Measurements from ENCODE around the gene MAD1L1.
A peak's percentile ranks its signal among the peaks of the same experiment; 100 is the strongest.

The MAD1L1 gene

DNA sequence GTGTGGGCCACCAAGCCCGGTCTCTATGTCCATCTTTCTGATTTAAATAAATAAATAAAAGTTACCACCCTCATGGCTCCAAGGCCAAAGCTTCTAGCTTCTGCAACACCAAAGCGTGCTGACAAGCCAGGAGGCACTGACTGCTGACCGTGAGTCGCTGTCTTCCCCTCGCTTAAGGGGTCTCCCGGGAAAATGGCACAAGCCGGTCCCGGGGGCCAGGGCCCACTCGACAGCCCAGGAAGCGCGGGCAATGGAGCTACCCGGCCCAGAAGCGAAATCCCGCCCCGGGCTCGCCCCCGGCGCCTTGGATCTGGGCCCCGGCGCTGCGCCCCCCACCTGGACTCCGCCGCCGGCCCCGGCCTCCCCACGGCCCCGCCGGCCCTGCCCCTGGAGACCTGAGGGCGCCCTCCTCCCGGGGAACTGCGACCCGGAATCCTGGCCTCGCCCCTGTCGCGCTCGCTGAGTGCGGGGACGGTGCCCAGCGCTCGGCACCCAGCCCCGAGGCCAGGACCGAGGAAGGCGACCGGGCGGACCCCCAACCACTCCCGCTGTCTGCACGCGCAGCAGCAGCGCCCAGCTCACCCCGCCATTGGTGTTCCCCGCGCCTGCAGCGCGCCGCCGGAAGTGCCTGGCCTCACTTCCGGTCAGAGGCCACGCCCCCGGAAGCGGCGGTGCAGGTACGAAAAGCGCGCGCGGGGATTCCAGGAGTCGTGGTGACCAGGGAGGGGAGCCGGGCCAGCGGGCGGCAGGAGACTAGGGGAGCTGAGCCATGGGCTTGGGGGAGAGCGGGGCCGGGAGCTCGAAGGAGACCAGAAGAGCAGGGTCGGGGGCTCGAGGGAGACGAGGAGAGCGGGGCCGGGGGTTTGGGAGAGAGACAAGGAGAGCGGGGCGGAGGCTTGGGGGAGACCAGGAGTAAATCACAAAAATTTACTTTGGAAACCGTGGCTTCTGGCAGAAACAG is 9.1 kb upstream of the MAD1L1 start, which contains the start of the genes MRM2 and NUDT1:
Gene MRM2 (minus strand): TSS at position 626 of the 961 bp plus-strand sequence. CDS start 36 bp downstream, at position 590.
Gene NUDT1 (plus strand): TSS at position 647 of the 961 bp plus-strand sequence. CDS start 2,349 bp downstream, outside the sequence.
- peak; percentile 75 to 86 for DNase-seq

DNA sequence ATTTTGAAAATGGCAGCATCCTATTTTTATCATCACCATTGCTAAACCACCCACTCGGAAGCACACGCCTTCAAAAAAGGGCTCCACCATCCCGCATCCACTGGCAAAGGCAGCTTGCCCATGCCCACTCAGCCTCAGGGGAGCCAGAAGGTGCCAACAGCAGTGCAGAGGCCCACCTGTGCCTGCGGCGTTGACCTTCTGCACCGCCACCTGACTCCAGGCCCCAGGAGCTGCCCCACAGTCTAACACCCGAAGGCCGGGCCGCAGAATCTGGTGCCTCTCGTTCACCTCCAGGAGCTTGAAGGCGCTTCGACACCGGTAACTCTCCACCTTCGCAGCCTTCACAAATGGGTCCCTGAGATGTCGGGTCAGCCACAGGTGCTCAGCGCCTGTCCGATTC is 6.5 kb upstream of the MAD1L1 start:
- no peak for DNase-seq

DNA sequence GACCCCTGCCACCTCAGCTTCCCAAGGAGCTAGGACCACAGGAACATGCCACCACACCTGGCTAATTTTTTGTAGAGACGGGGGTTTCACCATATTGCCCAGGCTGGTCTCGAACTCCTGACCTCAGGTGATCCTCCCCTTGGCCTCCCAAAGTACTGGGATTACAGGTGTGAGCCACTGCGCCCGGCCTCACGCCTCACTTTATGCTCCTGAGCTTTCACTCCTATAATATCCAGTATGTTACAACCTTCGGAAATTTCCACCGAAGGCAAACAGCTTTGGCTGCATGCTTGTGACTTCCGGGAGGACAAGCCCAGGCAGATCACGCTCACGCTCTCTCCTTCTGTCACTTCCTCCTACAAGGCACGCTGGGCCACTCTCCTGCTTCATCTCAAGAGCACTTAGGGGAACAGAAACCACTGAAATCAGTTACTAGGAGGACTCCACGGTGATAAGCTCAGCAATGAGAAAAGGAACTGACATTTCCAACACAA is 4.4 kb upstream of the MAD1L1 start:
- peak; percentile 92 to 95 for DNase-seq

DNA sequence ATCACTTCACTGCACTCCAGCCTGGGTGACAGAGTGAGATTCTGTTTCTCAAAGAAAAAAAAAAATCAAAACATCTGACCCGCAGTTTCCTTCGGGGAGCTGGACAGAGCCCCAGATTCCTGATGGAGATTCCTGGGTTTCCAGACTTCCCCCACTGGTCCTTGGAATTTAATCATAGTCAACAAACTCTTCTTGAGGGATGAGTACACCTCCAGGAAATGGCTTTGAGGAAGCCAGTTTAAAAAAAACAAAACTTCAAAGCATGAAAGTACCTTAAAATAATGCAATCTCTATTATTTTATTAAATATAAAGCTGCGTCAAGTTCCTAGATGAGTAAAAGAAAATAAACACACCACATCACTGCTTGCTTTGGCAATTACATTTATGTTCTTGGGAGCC is 1.2 kb upstream of the MAD1L1 start:
- DNase-seq: no peak

DNA sequence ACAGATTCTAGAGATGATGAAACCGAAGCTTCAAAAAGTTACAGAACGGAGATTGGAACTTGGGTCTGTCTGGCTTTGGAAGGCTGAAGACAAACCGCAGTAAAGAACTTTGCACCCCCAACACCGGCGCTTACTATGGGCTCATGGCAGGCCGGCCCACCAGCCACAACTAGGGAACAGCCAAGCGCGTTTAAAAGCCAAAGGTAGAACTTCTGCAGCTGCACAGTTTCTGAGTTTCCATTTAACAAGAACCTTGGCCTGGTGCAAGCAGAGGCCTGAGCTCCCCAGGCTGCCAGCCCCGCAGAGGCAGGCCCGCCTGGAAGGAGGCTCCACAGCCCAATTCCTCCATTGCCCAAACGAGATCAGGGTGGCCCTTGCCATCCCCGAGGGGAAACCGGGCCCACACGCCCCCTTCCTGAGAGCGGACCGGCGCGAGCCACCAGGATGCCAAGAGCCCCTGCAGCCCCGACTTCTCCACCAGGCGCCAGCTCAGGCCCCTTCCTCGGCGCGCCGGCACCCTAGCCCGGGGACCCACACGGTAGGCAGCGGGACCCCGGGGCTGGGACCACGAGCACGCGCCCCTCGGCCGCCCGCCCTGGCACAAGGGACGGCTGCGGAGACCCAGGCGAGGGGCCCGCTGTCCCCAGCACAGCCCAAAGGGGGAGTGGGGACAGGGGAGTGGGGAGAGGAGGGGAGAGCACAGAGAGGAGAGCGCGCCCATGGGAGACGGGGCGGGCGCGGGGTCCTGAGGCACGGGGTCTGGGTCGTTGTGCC is 566 bp downstream of the MAD1L1 start:
- peak in 1 of 2 donors; percentile 23 for DNase-seq

DNA sequence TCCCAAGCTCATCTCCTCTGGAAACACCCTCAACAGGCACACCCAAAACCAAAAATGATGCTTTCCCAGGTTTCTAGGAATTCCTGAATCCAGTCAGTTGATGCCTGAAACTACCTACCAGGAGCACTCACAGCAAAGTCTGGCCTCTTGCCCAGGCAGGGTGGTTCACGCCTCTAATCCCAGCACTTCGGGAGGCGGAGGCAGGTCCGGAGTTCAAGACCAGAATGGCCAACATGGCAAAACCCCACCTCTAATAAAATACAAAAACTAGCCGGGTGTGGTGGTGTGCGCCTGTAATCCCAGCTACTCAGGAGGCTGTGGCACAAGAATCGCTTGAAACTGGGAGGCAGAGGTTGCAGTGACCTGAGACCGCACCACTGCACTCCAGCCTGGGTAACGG is 1.9 kb downstream of the MAD1L1 start:
- DNase-seq: no peak

DNA sequence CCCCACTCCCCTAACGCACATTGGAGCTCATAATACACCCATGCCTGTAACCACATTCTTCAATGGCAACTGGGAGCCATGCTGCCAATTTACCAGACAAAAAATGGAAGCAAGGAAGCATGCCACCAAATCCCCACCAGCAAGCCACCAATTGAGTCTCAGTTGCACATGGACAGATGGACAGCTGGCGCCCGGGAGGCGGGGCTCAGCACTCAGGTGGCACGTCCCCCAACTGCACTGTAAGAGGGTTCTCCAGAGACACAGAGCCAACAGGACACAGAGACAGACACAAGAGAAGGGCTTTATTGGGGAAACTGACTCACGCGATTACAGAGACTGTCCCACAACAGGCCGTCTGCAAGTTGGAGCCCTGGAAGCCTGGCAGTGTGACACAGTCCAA is 2.5 kb downstream of the MAD1L1 start:
- DNase-seq: no peak

DNA sequence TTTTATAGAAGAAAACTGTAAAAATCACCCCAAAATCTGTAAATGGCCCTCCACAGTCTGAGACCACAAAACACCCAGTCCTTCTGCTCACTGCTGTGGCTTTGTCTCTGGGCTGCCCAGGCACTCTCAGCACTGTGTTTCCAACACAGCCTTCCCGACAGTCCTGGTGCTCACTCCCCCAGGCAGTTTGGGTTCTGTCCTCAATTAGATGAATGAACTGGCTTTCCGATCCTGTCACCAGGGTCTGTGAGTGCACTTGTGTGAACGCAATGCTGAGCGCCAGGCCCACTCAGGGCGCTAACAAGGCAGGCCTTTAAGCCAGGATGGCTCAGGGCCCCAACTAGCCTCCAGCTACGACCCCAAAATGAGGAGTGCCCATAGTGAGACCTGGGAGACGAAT is 3.3 kb downstream of the MAD1L1 start:
- no peak for DNase-seq

DNA sequence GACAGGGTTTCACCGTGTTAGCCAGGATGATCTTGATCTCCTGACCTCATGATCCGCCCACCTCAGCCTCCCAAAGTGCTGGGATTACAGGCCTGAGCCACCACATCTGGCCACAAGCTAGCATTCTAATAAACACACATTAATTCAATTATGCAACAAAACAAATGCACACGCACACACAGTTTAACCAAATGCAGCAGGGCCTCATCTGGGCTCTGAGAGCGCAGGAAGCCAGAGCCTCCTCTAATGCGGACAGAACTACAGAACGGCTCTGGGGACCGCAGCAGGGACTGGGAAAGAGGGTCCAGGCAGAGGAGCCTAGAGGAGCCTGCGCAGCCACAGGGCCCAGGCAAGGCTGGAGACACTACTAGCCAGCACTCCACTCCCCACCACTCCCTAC is 3.8 kb downstream of the MAD1L1 start:
- no peak for DNase-seq

DNA sequence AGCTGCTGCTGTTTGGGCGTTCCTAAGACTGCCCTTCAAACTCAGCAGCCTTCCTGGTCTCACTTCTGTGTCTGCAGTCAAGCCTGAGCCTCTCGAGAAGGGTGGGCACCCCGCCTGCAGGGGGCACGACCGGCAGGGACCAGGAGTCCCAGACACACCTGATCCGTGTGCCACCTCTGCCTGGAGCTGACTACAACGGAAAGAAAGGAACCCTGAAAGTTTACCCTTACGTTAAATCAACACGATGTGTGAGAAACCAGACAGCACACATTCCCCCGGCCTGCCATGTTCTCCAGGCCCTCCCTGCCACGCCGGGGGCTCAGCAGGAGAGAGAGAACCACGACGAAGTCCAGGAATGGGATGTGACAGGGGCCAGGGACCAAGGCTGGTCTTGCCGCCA is 5.0 kb downstream of the MAD1L1 start:
- DNase-seq: no peak

DNA sequence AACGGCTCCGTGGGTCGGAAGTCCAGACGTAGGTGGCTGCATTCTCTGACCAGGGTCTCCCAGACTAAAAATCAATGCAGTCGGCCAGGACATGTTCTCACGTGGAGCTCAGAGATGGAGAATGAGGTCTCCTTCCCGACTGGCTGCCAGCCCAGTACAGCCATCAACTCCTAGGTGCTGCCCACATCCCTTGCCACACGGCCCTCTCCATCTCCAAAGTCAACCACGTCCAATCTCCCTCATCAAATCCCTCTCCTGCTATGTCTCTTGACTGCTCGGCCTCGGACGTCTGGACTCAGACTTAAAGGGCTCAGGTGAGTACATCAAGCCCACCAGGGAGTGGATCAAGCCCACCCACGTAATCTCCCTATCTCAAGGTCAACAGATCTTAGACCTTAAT is 6.9 kb downstream of the MAD1L1 start:
- no peak for DNase-seq

DNA sequence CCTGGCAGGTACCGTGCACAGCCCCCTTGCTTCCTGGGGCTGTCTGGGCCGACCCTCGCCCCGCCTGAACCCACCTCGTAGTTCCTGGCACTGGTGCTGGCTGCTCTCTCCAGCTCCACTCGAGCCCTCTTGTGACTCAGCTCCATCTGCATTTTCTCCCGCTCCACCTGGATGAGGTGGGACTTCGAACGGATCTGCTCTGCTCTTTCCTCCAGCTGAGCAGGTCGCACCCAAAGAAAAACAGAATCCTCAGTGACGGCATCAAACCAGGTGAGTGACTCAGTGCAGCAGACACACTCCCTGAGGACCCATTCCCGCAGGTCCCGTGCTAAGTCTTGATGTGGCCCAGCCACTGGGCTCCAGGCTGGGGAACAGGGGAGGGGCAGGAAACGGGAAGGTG is 7.4 kb downstream of the MAD1L1 start:
- no peak for DNase-seq

DNA sequence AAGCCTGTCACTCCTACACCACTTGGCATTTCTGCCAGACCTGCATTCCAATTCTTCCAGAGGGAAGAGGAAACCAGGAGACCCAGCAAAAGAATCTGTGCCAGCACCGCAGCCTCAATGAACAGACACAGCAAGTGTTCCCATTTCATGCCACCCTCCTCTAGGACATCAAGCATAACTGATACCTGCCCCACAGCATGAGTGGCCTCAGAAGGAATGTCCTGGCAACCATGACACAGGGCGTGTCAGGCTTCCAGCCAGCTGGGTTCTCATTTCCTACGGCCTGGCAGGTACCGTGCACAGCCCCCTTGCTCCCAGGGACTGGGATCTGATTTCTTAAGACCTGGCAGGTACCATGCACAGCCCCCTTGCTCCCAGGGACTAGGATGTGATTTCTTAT is 7.8 kb downstream of the MAD1L1 start:
- DNase-seq: no peak

DNA sequence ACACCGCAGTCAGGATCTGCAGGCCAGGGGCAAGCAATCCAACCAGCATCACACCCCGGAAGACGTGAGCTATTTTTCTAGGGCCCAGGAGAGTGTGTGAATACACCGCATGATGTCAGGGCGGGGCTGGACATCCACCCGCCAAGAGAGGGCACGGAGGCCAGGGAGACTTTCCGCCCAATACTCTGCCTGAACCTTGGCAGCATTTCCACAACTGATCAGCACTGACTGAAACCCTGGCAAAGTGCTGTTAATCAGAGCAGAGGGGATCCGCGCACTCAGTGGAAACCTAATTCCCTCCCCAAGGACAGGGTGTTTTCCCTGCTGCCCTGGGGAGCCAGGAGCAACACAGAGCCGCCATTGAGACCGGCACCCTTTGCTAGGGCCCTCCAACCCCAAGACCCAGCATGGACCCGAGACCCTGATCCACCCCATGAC is 8.2 kb downstream of the MAD1L1 start:
- DNase-seq: no peak

DNA sequence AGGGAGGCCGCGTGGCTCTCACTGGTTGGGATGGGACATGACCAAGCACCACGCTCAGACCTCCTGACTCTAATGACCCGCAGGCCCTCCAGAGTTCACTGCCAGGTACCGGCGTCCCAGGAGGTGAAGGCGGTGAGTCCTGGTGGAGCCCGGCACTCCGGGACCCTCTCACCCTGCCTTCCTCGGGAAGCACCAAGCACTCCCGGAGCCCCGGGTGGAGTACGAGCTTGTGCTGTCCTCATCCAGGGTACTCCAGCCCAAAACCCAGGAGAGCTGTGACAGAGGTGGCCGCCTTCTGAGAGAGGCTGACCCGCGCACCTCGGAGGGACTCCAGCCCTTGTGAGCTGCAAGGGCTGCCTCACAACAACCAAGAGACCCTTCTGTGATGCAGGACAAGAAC is 9.4 kb downstream of the MAD1L1 start:
- no peak for DNase-seq

DNA sequence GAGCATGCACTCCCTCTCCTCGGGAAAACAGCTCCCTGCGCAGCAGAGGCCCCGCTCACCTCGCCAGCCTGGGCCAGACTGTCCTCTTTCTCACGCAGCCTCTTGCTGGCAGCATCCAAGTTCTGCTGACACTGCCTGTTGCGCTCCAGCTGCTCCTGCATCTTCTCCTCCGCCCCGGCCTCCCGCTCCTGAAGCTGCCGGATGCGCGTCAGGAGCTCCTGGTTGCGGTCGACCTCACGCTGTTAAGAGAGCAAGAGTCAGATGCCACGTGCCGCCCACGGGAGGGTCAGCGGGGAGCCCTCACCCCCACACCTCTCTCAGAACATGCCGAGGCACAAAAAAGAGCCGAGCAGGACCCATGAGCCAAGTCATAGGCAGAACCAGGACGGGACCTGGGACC is 10.2 kb downstream of the MAD1L1 start:
- DNase-seq: no peak

DNA sequence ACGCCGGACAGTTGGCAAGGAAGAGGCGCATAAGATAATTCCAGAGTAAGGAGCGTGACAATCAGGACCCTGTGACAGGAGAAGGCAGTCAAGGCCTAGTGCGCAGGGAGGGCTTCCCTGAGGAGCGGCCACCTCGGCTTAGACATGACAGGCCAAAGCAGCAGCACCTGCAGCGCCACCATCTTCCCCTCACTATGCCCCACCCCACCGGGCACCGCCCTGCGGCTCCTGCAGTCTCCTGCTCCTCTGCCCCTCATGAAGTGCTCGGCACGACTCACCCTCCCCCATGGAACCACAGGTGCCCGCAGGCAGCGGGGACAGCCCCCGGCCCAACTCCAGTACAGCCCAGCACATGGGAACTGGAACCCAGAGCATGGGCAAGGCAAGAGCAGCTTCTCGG is 11.8 kb downstream of the MAD1L1 start:
- DNase-seq: no peak

DNA sequence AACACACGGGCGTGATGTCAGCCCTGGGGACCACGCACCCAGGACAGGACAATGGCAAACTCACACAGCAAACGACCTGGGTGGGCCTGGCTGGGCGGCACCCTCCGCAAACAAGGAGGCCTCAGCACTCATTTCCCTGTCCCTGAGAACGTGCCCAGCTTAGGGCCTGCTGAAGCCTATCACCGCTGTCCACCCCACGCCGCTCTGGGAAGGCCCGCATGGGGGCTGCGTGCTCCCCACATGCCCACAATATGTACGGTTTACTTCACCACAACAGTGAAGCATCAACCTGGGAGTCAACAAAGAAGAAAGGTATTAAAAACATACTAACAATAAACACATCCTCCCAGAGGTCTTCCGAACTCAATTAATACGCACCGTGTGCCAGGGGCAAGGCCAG is 12.2 kb downstream of the MAD1L1 start:
- no peak for DNase-seq

DNA sequence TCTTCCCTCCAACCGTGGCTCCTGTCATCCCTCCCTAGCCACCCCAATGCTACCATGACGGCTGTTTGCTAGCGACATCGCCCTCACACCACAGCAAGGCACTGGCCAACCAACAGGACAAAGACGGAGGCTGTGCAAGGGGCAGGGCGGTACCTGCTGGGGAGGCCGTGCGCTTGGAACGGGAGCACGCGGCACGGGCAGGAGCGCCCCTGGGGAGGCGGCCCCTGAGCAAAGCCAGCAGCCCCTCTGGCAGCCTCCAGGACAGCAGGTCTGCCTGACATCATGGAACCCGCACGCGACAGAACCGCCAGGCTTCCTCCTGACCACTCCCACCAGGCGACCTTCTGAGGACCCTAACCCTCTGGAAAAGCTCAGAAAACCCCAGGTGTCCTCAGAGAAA is 12.7 kb downstream of the MAD1L1 start:
- DNase-seq: no peak

DNA sequence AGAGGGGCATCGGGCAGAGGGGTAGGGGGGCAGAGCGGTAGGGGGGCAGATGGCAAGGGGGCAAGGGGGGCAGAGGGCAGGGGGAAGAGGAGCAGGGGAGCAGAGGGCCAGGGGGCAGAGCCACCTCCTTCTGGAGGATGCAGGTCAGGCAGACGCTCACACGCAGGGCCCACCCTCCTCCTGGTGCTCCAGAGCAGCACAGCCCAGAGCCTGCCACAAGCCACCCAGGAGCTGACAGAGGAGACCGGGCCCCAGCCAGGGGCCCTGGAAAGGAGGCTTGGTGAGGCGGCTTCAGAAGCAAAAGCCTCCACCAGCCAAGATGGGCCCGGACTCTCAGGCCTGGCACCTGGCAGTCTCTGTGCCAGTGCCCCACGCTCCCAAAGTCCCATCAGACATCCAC is 13.1 kb downstream of the MAD1L1 start:
- DNase-seq: no peak

DNA sequence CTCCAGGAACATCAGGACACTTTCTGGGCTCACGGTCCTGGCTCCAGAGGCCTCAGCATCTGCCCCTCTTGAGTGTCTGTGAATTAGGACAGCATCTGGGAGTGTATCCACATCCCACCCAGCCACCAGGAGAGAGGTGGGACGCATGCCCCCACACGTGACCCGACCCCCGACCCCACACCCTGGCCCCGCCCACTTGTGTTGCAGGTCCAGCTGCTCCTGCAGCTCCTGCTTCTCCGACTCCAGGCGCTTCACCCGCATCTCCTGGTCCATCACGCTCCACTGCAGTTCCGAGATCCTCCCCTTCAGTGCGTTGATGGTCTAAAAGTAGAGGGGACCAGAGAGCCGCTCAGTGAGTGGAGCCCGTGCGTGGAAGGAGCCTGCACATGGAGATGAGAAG is 13.6 kb downstream of the MAD1L1 start:
- DNase-seq: no peak

DNA sequence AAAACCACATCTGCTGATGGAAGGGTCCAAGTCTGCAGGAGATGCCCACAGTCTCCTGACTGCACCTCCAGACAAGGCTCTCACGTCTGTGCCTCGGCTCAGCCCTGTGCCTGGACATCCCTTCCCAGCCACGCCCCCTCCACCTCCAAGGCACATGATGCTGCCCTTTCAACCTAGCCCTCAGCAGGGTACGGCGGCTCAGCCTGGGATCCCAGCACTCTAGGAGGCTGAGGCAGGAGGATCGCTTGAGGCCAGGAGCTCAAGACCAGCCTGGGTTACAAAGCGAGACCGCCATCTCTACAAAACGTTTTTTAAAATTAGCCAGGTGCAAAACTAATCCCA is 14.3 kb downstream of the MAD1L1 start:
- DNase-seq: no peak

DNA sequence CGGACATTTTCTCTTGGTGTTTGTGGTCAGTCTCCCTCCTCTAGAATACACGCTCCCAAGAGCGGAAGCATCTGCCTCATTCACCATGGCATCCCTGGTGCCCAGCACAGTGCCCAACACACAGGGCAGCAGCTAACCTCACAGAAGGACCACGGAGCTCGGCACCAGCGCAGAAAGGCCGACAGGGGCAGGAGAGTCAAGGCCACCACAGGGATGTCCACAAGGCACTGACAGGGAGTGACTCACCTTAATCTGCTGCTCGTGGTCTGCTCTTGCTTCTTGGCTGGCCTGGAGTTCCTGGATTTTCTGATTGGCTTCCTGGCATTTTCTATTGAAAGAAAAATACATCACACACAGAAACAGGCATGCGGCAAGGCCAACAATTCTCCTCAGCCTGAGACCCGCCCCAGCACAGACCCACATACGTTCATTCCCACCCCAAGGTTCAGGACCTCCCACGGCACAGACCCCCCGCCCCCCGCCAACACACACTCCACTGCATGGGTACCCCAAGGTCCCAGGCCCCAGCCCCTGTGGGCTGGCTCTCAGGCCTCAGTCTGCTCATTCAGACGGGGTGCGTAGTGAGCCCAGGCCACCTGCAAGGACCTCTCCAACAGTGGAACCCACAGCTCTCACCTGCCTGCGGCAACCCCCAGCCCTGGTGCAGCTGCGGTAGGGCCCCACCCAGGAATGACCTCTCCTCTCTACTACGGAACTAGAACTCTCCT is 14.9 kb downstream of the MAD1L1 start:
- no peak for DNase-seq
